Measurements from ENCODE around the gene PP2D1. TPM values are rescaled to one million over a fixed set of nuclear protein-coding genes. Genes with fewer than 3 reads are reported as not detected.

Gene PP2D1
- total and polyA plus RNA-seq, 9 of the 15 experiments (the other 6 are each of a cell fraction or from before 2014, with no cell fraction given) = 0.07 to 0.10 TPM; not detected in 7

- no peak for TF ChIP-seq ATF2 (CRISPR knock-in tag; IDR thresholded peaks at IDR 0.05)
- TF ChIP-seq VEZF1 (CRISPR knock-in tag; IDR thresholded peaks at IDR 0.05) = peak; percentile 93
- no peak for TF ChIP-seq MCM7 (IDR thresholded peaks at IDR 0.05)
- no peak for TF ChIP-seq DNMT1 (IDR thresholded peaks at IDR 0.05)
- no peak for TF ChIP-seq HNRNPK (IDR thresholded peaks at IDR 0.05; ENCODE audit: low read depth, low read length, poor library complexity, severe bottlenecking)
- TF ChIP-seq ZNF274 (IDR thresholded peaks at IDR 0.05; ENCODE audit: borderline replicate concordance, low read depth, low read length) = no peak
- peak; percentile 27 for TF ChIP-seq EP300 (IDR thresholded peaks at IDR 0.05; ENCODE audit: low read length)
- no peak for TF ChIP-seq CBX8 (IDR thresholded peaks at IDR 0.05; ENCODE audit: borderline replicate concordance, extremely low read depth, low read depth, low read length, poor library complexity, severe bottlenecking)
- TF ChIP-seq FOSL1 (tag; conservative IDR thresholded peaks at IDR 0.05) = no peak; the same call in 1 of the 2 replicates
- TF ChIP-seq HSF4 (CRISPR knock-in tag; IDR thresholded peaks at IDR 0.05; ENCODE audit: borderline replicate concordance) = no peak
- no peak for TF ChIP-seq MAFG (tag; conservative IDR thresholded peaks at IDR 0.05)
- 0 out of 2 replicates have a peak, but pooled peaks have one; percentile 7 for TF ChIP-seq SP1 (CRISPR knock-in tag; IDR thresholded peaks at IDR 0.05)
- TF ChIP-seq ARID1B (IDR thresholded peaks at IDR 0.05) = no peak
- peak; percentile 96 for TF ChIP-seq ZBTB7A (IDR thresholded peaks at IDR 0.05; ENCODE audit: borderline replicate concordance, control insufficient read depth, low read depth, low read length)
- 0 out of 2 replicates have a peak, but pooled peaks have one; percentile 80 for TF ChIP-seq CBX1 (IDR thresholded peaks at IDR 0.05; ENCODE audit: low read depth)
- TF ChIP-seq SUPT5H (IDR thresholded peaks at IDR 0.05) = peak; percentile 52; the same call in 1 of the 2 replicates
- TF ChIP-seq ZNF184 (CRISPR knock-in tag; IDR thresholded peaks at IDR 0.05) = no peak
- no peak for TF ChIP-seq NR2C2 (CRISPR knock-in tag; IDR thresholded peaks at IDR 0.05)
- TF ChIP-seq NR2C2 (tag; IDR thresholded peaks at IDR 0.05) = peak; percentile 30; the same call in 1 of the 2 replicates
- peak; percentile 96 to 98 for TF ChIP-seq UBTF (IDR thresholded peaks at IDR 0.05; ENCODE audit: borderline replicate concordance in 1 of 2, low read depth in 2 of 2, low read length in 2 of 2)
- no peak for TF ChIP-seq ZNF174 (CRISPR knock-in tag; IDR thresholded peaks at IDR 0.05)
- TF ChIP-seq ZNF124 (CRISPR knock-in tag; IDR thresholded peaks at IDR 0.05) = no peak
- TF ChIP-seq ZKSCAN8 (CRISPR knock-in tag; IDR thresholded peaks at IDR 0.05) = no peak
These were observed 28.6 kb upstream of the PP2D1 start (continued) for GRCh38 chr3:20040548-20041196.

Data from K562 (cell line).